ENCODE results near the gene CHTF18. TPM values are rescaled to one million over a fixed set of nuclear protein-coding genes. Genes with fewer than 3 reads are reported as not detected.

The CHTF18 gene
- total RNA-seq, 4 donors from 2014 or later, result under 0.01 to 895 (median 31.1) TPM

DNA sequence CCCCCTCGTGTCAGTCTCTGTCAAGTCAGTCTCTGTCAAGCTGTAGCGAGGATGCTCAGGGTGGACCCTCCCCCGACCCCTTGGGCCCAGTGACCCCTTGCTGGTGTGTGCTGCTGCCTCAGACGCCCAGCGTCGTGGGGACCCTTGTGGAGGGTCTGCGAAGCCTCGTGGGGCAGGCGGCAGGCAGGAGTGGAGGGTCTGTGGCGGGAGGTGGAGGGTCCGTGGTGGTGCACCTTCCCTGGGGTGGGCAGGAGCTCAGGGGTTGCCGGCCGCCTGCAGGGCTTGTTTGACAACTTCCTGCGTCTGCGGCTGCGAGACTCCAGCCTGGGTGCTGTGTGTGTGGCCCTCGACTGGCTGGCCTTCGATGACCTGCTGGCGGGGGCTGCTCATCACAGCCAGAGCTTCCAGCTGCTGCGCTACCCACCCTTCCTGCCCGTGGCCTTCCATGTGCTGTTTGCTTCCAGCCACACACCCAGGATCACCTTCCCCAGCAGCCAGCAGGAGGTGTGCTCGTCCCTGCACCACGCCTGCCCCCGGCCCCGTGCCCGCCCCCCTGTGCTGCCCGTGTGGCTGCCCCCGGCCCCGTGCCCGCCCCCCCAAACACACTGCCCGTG lies 6.5 kb downstream of the CHTF18 start:
- TF ChIP-seq CTCF (IDR thresholded peaks at IDR 0.05) (no peak), POLR2A (IDR thresholded peaks at IDR 0.05) (no peak)
- Histone ChIP-seq H3K36me3 (no peaks in the 10 kb centered on the region), H3K4me3 (no peak overlapping the region), H3K9me3 (no peaks in the 10 kb centered on the region), H3K4me1 (no peaks in the 10 kb centered on the region), H3K27me3 (peaks cover 0 to 5% of the 10 kb centered on the region in 2 donors), H3K27ac (no peak overlapping the region)
- intact Hi-C loops (cut with DNase I; ENCODE audit: low total_unique reads), result no loop called here
- no peak for DNase-seq

DNA sequence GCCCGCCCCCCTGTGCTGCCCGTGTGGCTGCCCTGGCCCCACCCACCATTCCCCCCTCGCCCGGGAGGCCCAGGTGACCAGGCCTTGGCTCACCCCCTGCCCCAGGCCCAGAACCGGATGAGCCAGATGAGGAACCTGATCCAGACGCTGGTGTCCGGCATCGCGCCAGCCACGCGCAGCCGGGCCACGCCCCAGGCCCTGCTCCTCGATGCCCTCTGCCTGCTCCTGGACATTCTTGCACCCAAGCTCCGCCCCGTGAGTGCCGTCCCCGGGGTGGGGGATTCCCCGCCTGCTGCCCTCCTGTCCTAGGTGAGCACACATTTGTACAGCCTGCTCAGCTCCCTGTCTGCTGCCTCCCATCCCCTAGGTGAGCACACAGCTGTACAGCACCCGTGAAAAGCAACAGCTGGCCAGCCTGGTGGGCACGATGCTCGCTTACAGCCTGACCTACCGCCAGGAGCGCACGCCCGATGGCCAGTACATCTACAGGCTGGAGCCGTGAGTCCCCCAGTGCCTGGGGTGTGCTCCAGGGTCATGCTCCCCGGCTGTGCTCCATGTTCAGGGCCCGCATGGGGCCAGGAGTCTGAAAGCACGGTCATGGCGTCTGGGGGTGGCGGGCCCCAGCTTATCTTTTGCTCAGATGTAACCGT lies 7.3 kb downstream of the CHTF18 start:
- DNase-seq, result no peak
- H3K9me3 ChIP-seq, result no peaks in the 10 kb centered on the region
- TF ChIP-seq POLR2A (IDR thresholded peaks at IDR 0.05) (no peak), CTCF (IDR thresholded peaks at IDR 0.05) (no peak)

DNA sequence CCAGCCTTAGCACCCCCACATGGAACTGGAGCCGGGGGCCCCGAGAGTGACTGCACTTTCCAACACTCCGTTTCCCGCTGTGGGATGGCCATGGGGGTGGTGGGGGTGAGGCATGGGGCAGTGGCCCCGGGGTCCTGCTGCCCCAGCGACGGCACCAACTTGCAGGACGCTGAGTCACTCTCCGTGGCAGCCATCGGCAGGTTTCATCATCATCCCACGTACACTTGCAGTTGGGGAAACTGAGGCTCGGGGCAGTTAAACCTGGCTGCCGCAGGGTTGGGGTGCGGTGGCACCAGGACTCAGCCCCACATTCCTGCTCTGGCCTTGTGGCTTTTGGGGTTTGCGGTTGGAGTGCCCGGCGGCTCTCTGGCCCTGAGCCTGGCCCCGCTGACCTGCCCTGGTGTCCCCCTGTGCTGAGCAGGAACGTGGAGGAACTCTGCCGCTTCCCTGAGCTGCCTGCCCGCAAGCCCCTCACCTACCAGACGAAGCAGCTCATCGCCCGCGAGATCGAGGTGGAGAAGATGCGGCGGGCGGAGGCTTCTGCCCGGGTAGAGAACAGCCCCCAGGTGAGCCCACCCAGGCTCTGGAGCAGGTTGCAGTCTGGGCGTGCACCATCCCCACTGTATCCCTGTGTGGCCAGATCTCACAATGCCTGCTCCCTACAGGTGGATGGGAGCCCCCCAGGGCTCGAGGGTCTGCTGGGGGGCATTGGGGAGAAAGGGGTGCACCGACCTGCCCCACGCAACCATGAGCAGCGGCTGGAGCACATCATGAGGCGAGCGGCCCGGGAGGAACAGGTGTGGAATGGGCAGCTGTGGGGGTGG lies 8.1 kb downstream of the CHTF18 start:
- Histone ChIP-seq H3K27ac (no peak overlapping the region), H3K4me3 (no peak overlapping the region), H3K9me3 (no peaks in the 10 kb centered on the region), H3K4me1 (no peaks in the 10 kb centered on the region), H3K36me3 (no peaks in the 10 kb centered on the region), H3K27me3 (peaks cover 11 to 18% of the 10 kb centered on the region in 2 donors)
- no peak for DNase-seq
- intact Hi-C loops (cut with DNase I; ENCODE audit: low total_unique reads), result no loop called here
- TF ChIP-seq POLR2A (IDR thresholded peaks at IDR 0.05), result no peak
- TF ChIP-seq CTCF (IDR thresholded peaks at IDR 0.05), result no peak

More for the DNA sequence above, 7.3 kb downstream of the CHTF18 start:
- H3K4me3 ChIP-seq, result no peak overlapping the region
- H3K27ac ChIP-seq, result no peak overlapping the region
- H3K4me1 ChIP-seq, result no peaks in the 10 kb centered on the region
- H3K27me3 ChIP-seq, result peaks cover 6 to 10% of the 10 kb centered on the region in 2 donors
- intact Hi-C loops (cut with DNase I; ENCODE audit: low total_unique reads), result no loop called here
- H3K36me3 ChIP-seq, result no peaks in the 10 kb centered on the region

GRCh38 chr16:797120-797420 lies 8.7 kb downstream of the CHTF18 start:
- no peak for DNase-seq
- H3K4me3 ChIP-seq, result no peak overlapping the region
- TF ChIP-seq CTCF (IDR thresholded peaks at IDR 0.05) (no peak), POLR2A (IDR thresholded peaks at IDR 0.05) (no peak)
- no peaks in the 10 kb centered on the region for H3K4me1 ChIP-seq
- no peak overlapping the region for H3K27ac ChIP-seq
- H3K36me3 ChIP-seq, result no peaks in the 10 kb centered on the region
- no peaks in the 10 kb centered on the region for H3K9me3 ChIP-seq
- H3K27me3 ChIP-seq, result peaks cover 11 to 22% of the 10 kb centered on the region in 2 donors
- intact Hi-C loops (cut with DNase I; ENCODE audit: low total_unique reads), result no loop called here

- DNase-seq, result no peak
- no peak overlapping the region for H3K27ac ChIP-seq
- no peak overlapping the region for H3K4me3 ChIP-seq
- H3K9me3 ChIP-seq, result no peaks in the 10 kb centered on the region
- intact Hi-C loops (cut with DNase I; ENCODE audit: low total_unique reads), result no loop called here
- no peaks in the 10 kb centered on the region for H3K36me3 ChIP-seq
- H3K27me3 ChIP-seq, result peaks cover 11 to 22% of the 10 kb centered on the region in 2 donors
- TF ChIP-seq CTCF (IDR thresholded peaks at IDR 0.05), result no peak
- no peak for TF ChIP-seq POLR2A (IDR thresholded peaks at IDR 0.05)
- H3K4me1 ChIP-seq, result no peaks in the 10 kb centered on the region
Measured at GRCh38 chr16:797686-798085, 9.3 kb downstream of the CHTF18 start.
